Kidney (tissue), 14 donors: Measurements from ENCODE around the gene ZFAND3. TPM values are rescaled to one million over a fixed set of nuclear protein-coding genes. Genes with fewer than 3 reads are reported as not detected.

Experiments
- DNase-seq, 5 donors: peaks; one replicate each; pipeline ENCODE4 v3.0.0-alpha.2; 2013 to 2020
- FAIRE-seq: peaks from 2 replicates; lab custom pipeline; 2012; peaks lifted over from hg19 to GRCh38; lab: Jason Lieb, UNC
- H3K27ac ChIP-seq, 2 donors: one replicate each; pipeline ENCODE4 v1.7.0; 2013; ENCODE audit warnings: low read depth in 2 of 2, low read length in 2 of 2, inconsistent platforms in 1 of 2
- H3K27me3 ChIP-seq: one replicate; pipeline ENCODE4 v1.7.1; 2013; ENCODE audit warnings: low read length, inconsistent platforms; ENCODE audit not compliant: control insufficient read depth, insufficient read depth
- H3K36me3 ChIP-seq, 3 donors: one replicate each; pipeline versions ENCODE4 v1.7.0 to v1.7.1; 2013; ENCODE audit warnings: low read length in 3 of 3, control low read depth in 1 of 3, inconsistent platforms in 1 of 3; ENCODE audit not compliant: insufficient read depth in 3 of 3, control insufficient read depth in 2 of 3
- H3K4me1 ChIP-seq, 3 donors: one replicate each; pipeline versions ENCODE4 v1.7.0 to v1.7.1; 2013; ENCODE audit warnings: low read length in 3 of 3, inconsistent platforms in 1 of 3, low read depth in 1 of 3; ENCODE audit not compliant: control insufficient read depth in 2 of 3, insufficient read depth in 2 of 3
- H3K4me3 ChIP-seq, 3 donors: one replicate each; pipeline versions ENCODE4 v1.7.0 to v1.8.1; 2013; ENCODE audit warnings: low read length in 3 of 3, control low read depth in 1 of 3, inconsistent platforms in 1 of 3
- H3K9ac ChIP-seq, 3 donors: one replicate each; pipeline versions ENCODE4 v1.7.0 to v1.7.1; 2013; ENCODE audit warnings: low read length in 3 of 3, control low read depth in 1 of 3, inconsistent platforms in 1 of 3
- H3K9me3 ChIP-seq, 3 donors: one replicate each; pipeline versions ENCODE4 v1.7.0 to v1.7.1; 2013; ENCODE audit warnings: low read length in 3 of 3, control low read depth in 1 of 3, inconsistent platforms in 1 of 3; ENCODE audit not compliant: control insufficient read depth in 2 of 3, insufficient read depth in 1 of 3
- CTCF ChIP-seq: IDR thresholded peaks from 3 replicates; pipeline ENCODE4 v1.5.1; 2012; ENCODE audit warnings: mild to moderate bottlenecking, moderate library complexity, borderline replicate concordance; ENCODE audit not compliant: insufficient read depth; ENCODE audit errors: extremely low read depth
- intact Hi-C: fragments of 100-400 bp; cut with DNase I; formaldehyde crosslinking; loops from one replicate; pipeline ENCODE4 v1.11.1; 2022
- polyA plus RNA-seq: library from polyadenylated mRNA; stranded (reverse); fragments of 350-450 nt; fragmentation: Illumina TruSeq; extraction: RNeasy Lipid Tissue Mini Kit (QIAGEN cat#74804); gene quantifications from one replicate; pipeline ENCODE4 v1.2.3, GENCODE V29; 2014; ENCODE audit warnings: low read depth, low replicate concordance; ENCODE audit not compliant: insufficient read depth
- total RNA-seq: library from RNA; stranded (reverse); fragmentation: NEBNext Ultra II Directional; extraction: Animal tissue kit (Norgen Biotek cat#: 25700); gene quantifications from one replicate; pipeline ENCODE4 v1.2.1, GENCODE V29; 2021
- donor health status: control.
- donor health status: control.
- donor health status: control.
- donor health status: control.
- donor health status: control.
- donor health status: DM: yes; HTN: yes; CAD: no.
- donor health status: Normal renal cell carcinoma (clear cell type).

Gene ZFAND3
- total and polyA plus RNA-seq, 2 donors from 2014 or later = 44.6 to 104 TPM

DNA sequence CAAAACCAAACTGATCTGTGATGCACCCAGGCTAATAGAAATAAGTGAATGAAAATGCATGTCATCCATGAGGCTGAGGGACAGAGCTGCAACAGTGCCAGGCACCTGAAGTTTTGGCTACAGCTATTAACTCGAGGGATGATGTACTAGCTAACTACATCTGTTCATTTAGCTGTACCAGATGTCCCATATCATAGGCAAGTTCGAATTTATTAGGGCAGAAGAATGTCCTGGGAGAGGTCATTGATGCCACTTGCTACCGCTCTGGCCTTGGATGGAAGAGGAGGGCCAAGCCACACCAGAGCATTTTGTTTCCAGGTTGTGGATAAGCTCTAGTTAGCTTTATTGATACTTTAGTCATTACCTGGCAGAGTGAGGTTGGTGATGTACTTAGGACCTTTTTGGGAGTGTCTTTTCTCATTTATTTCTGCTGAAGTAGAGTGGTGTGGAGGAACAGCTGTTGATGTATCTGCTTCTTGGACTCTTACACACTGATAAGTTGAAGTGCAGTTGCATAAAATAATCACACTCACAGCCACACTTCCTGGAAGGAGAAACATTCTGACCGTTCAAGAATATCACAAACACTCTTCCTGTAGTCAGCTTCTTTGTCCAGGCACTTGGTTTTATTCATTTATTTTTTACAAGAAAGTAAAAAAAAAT lies 8.2 kb downstream of the ZFAND3 start:
- intact Hi-C loops = no loop called here
- Histone ChIP-seq H3K4me3 (no peak overlapping the region), H3K4me1 (peaks cover 5 to 30% (median 20%) of the 10 kb centered on the region in 3 donors), H3K27me3 (no peaks in the 10 kb centered on the region), H3K9ac (no peak overlapping the region), H3K27ac (no peak overlapping the region), H3K36me3 (no peaks in the 10 kb centered on the region), H3K9me3 (no peaks in the 10 kb centered on the region)
- FAIRE-seq (no peak), DNase-seq (no peak)
- no peak for TF ChIP-seq CTCF

- H3K4me3 ChIP-seq = no peak overlapping the region
- intact Hi-C loops = no loop called here
- H3K4me1 ChIP-seq = peaks cover 5 to 25% (median 14%) of the 10 kb centered on the region in 3 donors
- TF ChIP-seq CTCF = no peak
- H3K27me3 ChIP-seq = no peaks in the 10 kb centered on the region
- FAIRE-seq (no peak), DNase-seq (no peak)
- H3K27ac ChIP-seq = no peak overlapping the region
- H3K9me3 ChIP-seq = no peaks in the 10 kb centered on the region
- H3K36me3 ChIP-seq = no peaks in the 10 kb centered on the region
- no peak overlapping the region for H3K9ac ChIP-seq
Measured at GRCh38 chr6:37830225-37830624, 10.7 kb downstream of the ZFAND3 start.

DNA sequence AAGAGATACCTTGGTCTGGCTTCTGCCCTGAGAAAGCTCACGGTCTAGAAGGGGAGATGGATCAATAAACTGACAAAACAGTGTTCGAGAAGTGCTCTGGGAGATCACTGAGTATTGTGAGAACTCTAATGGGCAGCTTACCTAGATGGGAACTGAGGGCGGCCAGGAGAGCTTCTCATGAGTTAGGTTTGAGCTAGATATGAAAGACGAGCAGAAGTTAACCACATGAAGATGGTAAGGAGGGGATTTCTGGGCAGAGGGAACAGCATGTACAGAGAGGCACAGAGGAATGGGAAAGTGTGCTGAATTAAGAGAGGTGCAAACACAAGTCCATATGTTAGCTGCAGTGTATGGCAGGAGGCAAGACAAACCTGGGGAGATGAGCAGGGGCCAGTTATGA lies 11.9 kb downstream of the ZFAND3 start:
- Histone ChIP-seq H3K9ac (no peak overlapping the region), H3K9me3 (no peaks in the 10 kb centered on the region), H3K4me3 (no peak overlapping the region), H3K4me1 (peaks cover 5 to 25% (median 14%) of the 10 kb centered on the region in 3 donors), H3K36me3 (no peaks in the 10 kb centered on the region), H3K27me3 (no peaks in the 10 kb centered on the region), H3K27ac (no peak overlapping the region)
- DNase-seq = no peak
- TF ChIP-seq CTCF = no peak
- no peak for FAIRE-seq
- intact Hi-C loops = no loop called here
